IPS-20b (cell line): Measurements from ENCODE around the gene ILKAP.
A peak's percentile ranks its signal among the peaks of the same experiment; 100 is the strongest.

Experiments
- H3K27ac ChIP-seq: one replicate; pipeline ENCODE4 v1.5.1; 2013; ENCODE audit warnings: low read length
- H3K27me3 ChIP-seq: 2 replicates; pipeline ENCODE4 v1.6.1; 2013; ENCODE audit warnings: mild to moderate bottlenecking, low read length, inconsistent platforms; ENCODE audit not compliant: insufficient read depth
- H3K36me3 ChIP-seq: 2 replicates; pipeline ENCODE4 v1.6.1; 2013; ENCODE audit warnings: low read depth, mild to moderate bottlenecking, inconsistent platforms, low read length, moderate library complexity; ENCODE audit not compliant: insufficient read depth
- H3K4me1 ChIP-seq: 2 replicates; pipeline ENCODE4 v1.6.1; 2013; ENCODE audit warnings: mild to moderate bottlenecking, control low read depth, inconsistent platforms, low read length, moderate library complexity; ENCODE audit not compliant: insufficient read depth
- H3K4me3 ChIP-seq: 2 replicates; pipeline ENCODE4 v1.5.1; 2013; ENCODE audit warnings: mild to moderate bottlenecking, low read length, inconsistent platforms
- H3K9ac ChIP-seq: 2 replicates; pipeline ENCODE4 v1.6.1; 2013; ENCODE audit warnings: low read depth, mild to moderate bottlenecking, inconsistent platforms, low read length, moderate library complexity
- H3K9me3 ChIP-seq: 2 replicates; pipeline ENCODE4 v1.6.1; 2013; ENCODE audit warnings: mild to moderate bottlenecking, low read depth, low read length, inconsistent platforms; ENCODE audit not compliant: insufficient read depth

Gene ILKAP

DNA sequence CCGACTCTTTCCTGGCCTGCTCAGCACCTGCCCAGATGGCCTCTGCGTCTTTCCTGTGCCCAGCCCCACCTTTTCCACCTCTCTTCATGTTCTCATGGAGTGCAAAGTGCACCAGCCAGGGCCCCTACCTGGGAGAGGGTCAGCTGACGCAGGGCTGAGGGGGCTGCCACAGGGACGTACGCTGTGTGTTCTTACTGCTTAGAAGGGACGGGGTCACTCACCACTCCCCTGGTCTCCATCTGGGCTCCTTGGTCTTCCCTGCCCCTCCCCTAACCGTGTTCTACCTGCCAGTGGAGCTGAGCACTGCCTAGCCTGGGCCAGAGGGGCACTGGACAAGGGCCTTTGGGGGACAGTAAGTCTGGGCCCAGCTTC is 36.2 kb downstream of the ILKAP start:
- Histone ChIP-seq H3K27ac (no peak overlapping the region), H3K4me3 (no peak overlapping the region), H3K9me3 (no peaks in the 10 kb centered on the region), H3K9ac (no peak overlapping the region), H3K27me3 (peaks cover 41% of the 10 kb centered on the region), H3K36me3 (peaks cover 34% of the 10 kb centered on the region), H3K4me1 (no peaks in the 10 kb centered on the region)

DNA sequence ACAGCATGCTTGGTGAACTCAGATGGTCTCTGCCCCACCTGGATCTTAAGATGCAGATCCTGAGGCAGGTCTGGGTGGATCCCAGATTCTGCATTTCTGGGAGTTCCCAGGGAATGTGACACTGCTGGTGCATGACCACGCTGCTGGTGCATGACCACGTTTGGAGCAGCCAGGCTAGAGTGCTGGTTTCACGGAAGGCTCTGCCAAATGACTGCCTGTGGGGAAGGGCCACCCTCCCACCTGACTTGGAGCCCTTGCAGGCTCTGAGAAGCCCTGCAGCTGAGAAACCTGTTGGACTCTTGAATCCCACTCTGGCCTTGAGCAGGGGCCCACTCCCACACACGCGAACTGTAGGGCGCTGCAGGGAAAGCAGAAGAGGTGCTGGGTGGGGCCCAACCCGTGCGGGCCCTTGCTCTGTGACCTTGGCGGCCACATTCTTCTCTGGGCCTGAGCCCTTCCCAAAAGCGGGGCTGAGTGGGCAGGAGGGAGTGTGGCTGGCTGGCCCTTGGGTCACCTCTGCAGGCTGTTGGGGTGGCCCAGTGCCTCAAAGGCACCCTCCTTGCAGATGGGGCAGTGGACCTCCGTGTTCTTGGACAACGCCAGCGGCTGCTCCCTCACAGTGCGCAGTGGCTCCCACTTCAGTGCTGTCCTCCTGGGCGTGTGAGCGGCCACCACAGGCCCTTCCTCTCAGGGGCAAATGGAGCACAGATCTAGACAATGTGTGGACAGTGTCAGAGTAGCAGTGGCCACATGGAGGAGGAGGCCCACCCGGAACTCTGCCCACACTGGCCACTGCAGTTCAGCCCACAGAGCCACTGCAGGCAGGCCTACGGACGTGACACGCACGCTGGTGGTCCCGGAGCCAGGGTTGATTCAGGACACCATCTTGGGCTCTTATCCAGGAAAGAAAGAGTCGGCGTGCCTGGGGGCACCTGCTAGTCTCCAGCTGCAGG is 36.8 kb downstream of the ILKAP start:
- no peak overlapping the region for H3K9ac ChIP-seq
- H3K9me3 ChIP-seq = no peaks in the 10 kb centered on the region
- H3K4me3 ChIP-seq = no peak overlapping the region
- peaks cover 47% of the 10 kb centered on the region for H3K27me3 ChIP-seq
- H3K36me3 ChIP-seq = peaks cover 27% of the 10 kb centered on the region
- no peak overlapping the region for H3K27ac ChIP-seq
- no peaks in the 10 kb centered on the region for H3K4me1 ChIP-seq

DNA sequence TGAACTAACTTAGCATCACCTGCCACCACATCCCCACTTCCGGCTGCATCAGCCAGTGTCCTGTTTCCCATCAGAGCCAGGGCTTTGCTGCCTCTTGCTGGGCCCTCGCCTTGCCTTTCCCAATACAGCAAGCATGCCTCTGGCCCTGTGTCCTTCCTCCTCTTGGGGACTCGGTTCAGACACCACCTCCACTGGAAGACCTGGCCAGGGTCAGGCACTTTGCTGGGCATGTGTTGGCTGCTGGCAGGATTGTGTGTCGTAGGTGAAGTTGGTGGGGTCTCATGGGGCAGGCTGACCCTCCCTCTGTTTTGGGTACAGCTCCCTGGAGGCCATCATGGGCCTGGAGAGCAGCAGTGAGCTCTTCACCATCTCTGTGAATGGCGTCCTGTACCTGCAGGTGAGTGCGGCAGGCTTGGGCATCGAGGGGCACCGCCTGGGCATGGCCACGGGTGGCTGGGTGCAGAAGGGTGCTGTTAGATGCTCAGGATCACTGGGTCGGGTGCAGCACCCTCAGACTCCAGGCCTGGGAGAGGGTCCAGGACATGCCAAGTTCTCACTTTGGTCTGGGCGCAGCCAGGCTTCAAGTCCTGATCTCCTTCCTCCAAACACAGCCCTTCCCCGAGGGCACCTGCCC is 38.1 kb downstream of the ILKAP start:
- peaks cover 18% of the 10 kb centered on the region for H3K36me3 ChIP-seq
- no peaks in the 10 kb centered on the region for H3K4me1 ChIP-seq

DNA sequence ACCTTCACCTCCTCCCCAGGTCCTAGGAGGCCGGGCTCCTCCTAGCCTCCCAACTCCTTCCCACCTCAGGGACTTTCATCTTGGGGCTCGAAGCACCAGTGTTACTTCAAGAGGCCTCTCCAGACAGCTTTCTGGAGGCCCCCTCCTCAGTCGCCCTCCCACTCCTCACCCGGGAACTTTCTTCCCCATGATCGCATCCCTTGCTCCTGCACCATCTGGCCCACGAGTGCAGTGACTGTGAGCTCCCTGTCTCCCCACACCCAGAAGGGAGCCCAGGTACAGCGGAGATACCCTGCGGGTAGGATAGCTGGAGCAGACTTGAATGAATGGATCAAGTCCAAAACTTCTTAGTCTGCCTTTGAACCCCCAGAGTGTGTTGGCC is 38.6 kb downstream of the ILKAP start:
- Histone ChIP-seq H3K9ac (no peak overlapping the region), H3K4me1 (no peaks in the 10 kb centered on the region), H3K4me3 (no peak overlapping the region), H3K36me3 (peaks cover 13% of the 10 kb centered on the region), H3K9me3 (no peaks in the 10 kb centered on the region), H3K27me3 (peaks cover 65% of the 10 kb centered on the region), H3K27ac (no peak overlapping the region)

More for the DNA sequence above, 38.1 kb downstream of the ILKAP start:
- H3K9me3 ChIP-seq = no peaks in the 10 kb centered on the region
- peaks cover 60% of the 10 kb centered on the region for H3K27me3 ChIP-seq
- H3K9ac ChIP-seq = no peak overlapping the region
- H3K27ac ChIP-seq = no peak overlapping the region
- no peak overlapping the region for H3K4me3 ChIP-seq

DNA sequence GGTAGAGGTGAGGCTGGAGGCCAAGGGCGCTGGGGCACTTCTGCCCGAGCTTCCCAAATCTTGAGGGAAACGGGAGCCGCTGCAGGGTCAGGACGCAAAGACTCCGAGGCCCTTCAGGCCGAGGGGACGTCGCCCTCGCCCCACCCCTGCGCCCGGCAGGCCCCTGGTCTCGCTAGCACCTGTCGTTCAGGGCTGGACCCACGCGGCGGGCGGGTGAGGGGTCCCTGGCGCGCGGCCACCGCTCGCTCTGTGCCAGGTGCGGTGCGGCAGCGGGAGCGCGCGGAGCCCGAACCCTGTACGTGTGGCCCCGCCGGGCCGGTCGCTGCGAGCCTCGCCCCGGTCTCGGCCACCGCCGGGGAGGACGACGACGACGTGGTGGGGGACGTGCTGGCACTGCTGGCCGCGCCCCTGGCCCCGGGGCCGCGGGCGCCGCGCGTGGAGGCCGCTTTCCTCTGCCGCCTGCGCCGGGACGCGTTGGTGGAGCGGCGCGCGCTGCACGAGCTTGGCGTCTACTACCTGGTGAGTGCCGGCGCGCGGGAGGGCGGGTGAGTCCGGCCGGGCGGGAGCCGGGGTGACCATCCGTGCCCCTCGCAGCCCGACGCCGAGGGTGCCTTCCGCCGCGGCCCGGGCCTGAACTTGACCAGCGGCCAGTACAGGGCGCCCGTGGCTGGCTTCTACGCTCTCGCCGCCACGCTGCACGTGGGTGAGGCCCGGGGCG is 39.9 kb downstream of the ILKAP start:
- peaks cover under 1% of the 10 kb centered on the region; the same call in 1 of the 2 replicates for H3K36me3 ChIP-seq
- peaks cover 74% of the 10 kb centered on the region for H3K27me3 ChIP-seq
- no peak overlapping the region for H3K9ac ChIP-seq
- no peaks in the 10 kb centered on the region for H3K9me3 ChIP-seq
- H3K4me1 ChIP-seq = peaks cover 3% of the 10 kb centered on the region; the same call in 1 of the 2 replicates
- peak overlapping the region; percentile 51; the same call in 1 of the 2 replicates for H3K4me3 ChIP-seq
- no peak overlapping the region for H3K27ac ChIP-seq

DNA sequence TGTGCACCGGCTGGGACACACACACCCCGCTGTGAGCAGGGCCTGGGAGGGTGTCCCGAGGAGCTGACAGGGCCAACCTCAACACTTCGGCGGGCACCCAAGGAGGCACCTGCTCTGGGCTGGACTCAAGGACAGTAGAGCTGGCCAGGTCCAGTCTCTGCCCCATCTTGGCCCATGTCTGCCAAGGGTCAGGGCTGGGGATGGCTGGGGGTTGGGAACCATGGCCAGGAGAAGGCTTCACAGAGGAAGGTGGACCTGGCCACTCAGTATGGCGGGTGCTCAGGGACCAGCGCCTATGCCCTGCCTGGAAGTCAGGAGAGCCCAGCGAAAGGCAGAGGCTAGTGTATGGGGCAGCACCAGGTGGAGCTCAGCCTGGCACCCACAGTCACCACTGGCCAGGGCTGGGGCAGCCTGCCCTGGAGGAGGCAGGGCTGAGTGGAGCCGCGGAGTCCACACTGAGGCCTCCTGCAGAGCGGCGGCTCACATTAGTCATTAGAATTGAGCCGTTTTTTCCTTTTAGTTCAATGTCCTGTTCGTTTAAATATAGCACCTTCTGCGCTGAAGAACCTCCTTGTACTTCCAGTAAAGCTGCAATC is 40.6 kb downstream of the ILKAP start:
- Histone ChIP-seq H3K9me3 (no peaks in the 10 kb centered on the region), H3K4me1 (peaks cover 3% of the 10 kb centered on the region; the same call in 1 of the 2 replicates), H3K4me3 (peak overlapping the region; percentile 51; the same call in 1 of the 2 replicates), H3K36me3 (no peaks in the 10 kb centered on the region; the same call in 1 of the 2 replicates), H3K27ac (no peak overlapping the region), H3K9ac (no peak overlapping the region), H3K27me3 (peaks cover 80% of the 10 kb centered on the region)

DNA sequence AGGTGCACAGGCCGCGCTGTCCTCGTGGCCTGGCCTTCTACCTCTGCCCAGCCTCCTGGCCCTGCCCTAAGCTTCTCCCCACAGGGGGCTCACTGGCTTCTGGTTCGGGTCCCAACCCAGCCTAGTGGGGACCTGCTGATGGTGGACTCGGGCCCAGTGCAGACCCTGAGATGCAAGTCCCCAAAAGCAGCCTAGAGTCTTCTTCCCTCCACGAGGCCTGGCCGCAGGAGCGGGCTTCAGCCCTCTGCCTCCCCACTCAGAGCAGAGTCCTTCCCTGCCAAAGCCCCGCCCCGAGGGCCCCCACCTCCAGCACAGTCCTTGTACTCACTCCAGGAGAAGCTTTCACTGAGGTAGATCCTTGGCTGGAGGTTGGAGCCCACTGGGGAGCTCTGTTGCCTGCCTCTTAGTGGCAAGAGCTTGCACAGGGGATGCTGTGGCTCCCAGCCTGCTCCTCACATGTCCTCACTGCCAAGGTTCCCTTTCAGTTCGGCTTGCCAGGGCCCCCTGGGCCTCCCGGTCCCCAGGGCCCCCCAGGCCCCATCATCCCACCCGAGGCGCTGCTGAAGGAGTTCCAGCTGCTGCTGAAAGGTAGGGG is 41.1 kb downstream of the ILKAP start:
- no peaks in the 10 kb centered on the region for H3K9me3 ChIP-seq
- no peaks in the 10 kb centered on the region for H3K36me3 ChIP-seq
- H3K27me3 ChIP-seq = peaks cover 86% of the 10 kb centered on the region
- H3K9ac ChIP-seq = no peak overlapping the region
- no peak overlapping the region for H3K4me3 ChIP-seq
- H3K4me1 ChIP-seq = peaks cover 3% of the 10 kb centered on the region; the same call in 1 of the 2 replicates
- no peak overlapping the region for H3K27ac ChIP-seq

DNA sequence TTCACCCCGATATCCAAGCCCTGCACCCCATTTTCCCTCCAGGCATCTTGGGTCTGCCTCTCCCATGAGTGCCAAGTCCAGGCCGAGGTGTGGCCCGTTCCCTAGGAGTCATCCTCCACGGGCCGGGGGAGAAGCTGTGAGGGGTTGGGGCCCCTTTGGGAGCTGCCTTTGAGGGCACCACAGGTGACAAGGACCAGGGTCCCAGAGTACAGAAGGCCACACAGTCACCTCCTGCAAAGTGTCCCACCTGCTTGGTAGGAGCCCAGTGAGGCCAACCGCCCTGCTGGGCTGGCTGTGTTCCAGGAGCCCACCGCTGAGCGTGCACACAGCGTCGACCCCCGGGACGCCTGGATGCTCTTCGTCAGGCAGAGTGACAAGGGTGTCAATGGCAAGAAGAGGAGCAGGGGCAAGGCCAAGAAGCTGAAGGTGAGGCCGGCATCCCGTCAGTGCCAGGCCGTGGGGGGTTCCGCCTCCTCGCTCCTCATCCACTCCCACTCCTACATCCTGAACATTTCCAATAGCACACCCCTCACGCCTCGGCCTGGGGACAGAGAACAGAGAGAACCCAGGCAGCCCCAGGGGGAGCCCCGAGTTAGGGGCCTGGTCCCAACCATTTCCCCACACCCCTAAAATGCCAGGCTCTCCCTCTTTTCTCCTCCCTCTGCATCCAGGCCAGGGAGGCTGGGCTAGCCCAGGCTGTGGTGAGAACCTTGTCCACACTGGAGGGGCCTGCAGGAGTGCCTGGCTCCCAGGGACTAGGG is 42.0 kb downstream of the ILKAP start:
- Histone ChIP-seq H3K36me3 (no peaks in the 10 kb centered on the region), H3K27ac (no peak overlapping the region), H3K9ac (no peak overlapping the region), H3K27me3 (peaks cover 94% of the 10 kb centered on the region), H3K9me3 (no peaks in the 10 kb centered on the region), H3K4me3 (no peak overlapping the region), H3K4me1 (peaks cover 3% of the 10 kb centered on the region; the same call in 1 of the 2 replicates)

DNA sequence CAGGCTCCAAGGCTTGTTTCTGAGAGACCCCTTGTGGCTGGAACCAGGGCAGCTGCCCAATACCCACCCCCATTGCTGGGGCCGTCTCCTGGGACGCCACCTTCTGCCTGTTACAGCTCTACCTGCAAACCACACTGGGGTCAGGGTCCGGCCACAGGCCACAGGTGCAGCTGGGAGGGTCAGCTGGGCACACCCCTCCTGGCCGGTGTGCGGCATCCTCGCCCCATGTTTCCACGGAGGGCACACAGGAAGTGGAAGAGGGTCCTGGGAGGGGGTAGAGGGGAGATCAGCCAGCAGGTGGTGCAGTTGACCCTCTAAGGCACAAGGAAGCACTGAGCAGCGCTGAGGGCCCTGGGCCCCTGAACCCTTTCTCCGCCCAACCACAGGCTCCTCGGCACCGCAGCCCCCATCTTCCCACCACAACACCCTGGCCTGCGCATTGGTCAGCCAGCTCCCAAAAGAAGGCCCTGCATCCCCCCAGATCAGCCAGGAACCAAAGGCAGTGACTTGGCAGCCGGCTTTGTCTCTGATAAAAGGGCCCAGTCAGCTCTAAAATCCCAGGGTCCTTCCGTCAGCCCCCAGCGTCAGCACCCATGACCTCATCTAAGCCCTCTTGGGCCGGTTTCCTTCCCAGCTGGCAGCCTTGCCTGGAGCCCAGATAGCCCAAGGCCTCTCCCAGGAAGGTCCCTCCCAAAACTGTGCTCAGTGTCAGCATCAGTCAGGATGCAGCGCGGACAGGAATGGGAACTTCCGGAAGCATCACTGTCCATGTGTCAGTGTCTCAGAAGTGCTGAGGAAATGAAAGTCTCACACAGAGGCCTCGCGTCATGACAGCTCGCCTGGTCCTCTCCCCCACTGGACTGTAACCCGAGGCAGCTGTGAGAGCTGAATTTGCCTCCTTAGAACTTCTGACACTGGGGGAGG is 43.0 kb downstream of the ILKAP start:
- Histone ChIP-seq H3K9me3 (no peaks in the 10 kb centered on the region), H3K4me1 (peaks cover 3% of the 10 kb centered on the region; the same call in 1 of the 2 replicates), H3K9ac (no peak overlapping the region), H3K4me3 (no peak overlapping the region), H3K27me3 (peaks cover 85% of the 10 kb centered on the region), H3K36me3 (no peaks in the 10 kb centered on the region), H3K27ac (no peak overlapping the region)
